ENCODE measurements around the gene LRRN4CL. TPM values are rescaled to one million over a fixed set of nuclear protein-coding genes. Genes with fewer than 3 reads are reported as not detected.
A peak's percentile ranks its signal among the peaks of the same experiment; 100 is the strongest.

The LRRN4CL gene
- total and polyA plus RNA-seq, 2 of the 4 experiments (the other 2 are of a cell fraction), result 0.36 to 0.84 TPM

DNA sequence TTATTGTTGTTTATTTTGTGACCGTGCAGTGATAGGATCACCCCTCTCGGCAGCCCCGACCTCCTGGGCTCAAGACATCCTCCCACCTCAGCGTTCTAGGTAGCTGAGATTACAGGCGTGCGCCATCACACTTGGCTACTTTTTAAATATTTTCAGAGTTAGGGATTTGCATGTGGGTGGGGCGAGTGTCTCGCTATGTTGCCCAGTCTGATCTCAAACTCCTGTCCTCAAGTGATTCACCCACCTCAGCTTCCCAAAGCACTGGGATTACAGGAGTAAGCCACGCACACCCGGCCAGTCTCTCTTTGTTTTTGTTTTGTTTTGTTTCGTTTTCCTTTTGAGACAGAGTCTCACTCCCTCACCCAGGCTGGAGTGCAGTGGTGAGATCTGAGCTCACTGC is 35.0 kb downstream of the LRRN4CL start:
- peaks cover 6% of the 10 kb centered on the region for H3K36me3 ChIP-seq (ENCODE audit: control insufficient read depth, insufficient read depth, low read length)
- peak overlapping the region; percentile 69 for H2AFZ ChIP-seq (replicated peaks; ENCODE audit: low read length, poor library complexity)
- H2BK5ac ChIP-seq (ENCODE audit: low read depth, low read length, poor library complexity, severe bottlenecking), result no peak overlapping the region
- H3K4ac ChIP-seq (ENCODE audit: low read depth, low read length), result no peak overlapping the region
- H2BK15ac ChIP-seq (ENCODE audit: low read depth, low read length), result no peak overlapping the region
- no TSS peak for BruUV-seq (replicated peaks)
- H4K8ac ChIP-seq (ENCODE audit: low read depth in 2 of 2, low read length in 2 of 2), result peak overlapping the region; percentile 47 to 70; a peak in 3 of 4 replicates
- no peak for DNase-seq
- no peaks in the 10 kb centered on the region; the same call in 1 of the 2 replicates for H4K20me1 ChIP-seq (ENCODE audit: insufficient read depth, low read length)
- no peak overlapping the region for H3K9ac ChIP-seq (ENCODE audit: low read depth, low read length)
- TF ChIP-seq MAFK (IDR thresholded peaks at IDR 0.05; ENCODE audit: low read depth, low read length), result no peak
- TF ChIP-seq MXI1 (IDR thresholded peaks at IDR 0.05; ENCODE audit: borderline replicate concordance, low read depth, low read length), result no peak
- TF ChIP-seq RAD21 (IDR thresholded peaks at IDR 0.05; ENCODE audit: low read length), result no peak
- TF ChIP-seq NFE2L2 (IDR thresholded peaks at IDR 0.05; ENCODE audit: low read depth, low read length), result no peak
- no peak for TF ChIP-seq RCOR1 (IDR thresholded peaks at IDR 0.05; ENCODE audit: insufficient replicate concordance, low read length)
- TF ChIP-seq USF2 (IDR thresholded peaks at IDR 0.05; ENCODE audit: low read depth, low read length), result no peak
- TF ChIP-seq SMC3 (IDR thresholded peaks at IDR 0.05; ENCODE audit: low read depth, low read length), result no peak
- no peak for TF ChIP-seq MAZ (IDR thresholded peaks at IDR 0.05; ENCODE audit: borderline replicate concordance, low read depth, low read length)
- no peak for TF ChIP-seq POLR2A (IDR thresholded peaks at IDR 0.05; ENCODE audit: low read depth, low read length)
- no peak for TF ChIP-seq FOS (IDR thresholded peaks at IDR 0.05; ENCODE audit: low read depth, low read length)
- TF ChIP-seq RFX5 (IDR thresholded peaks at IDR 0.05; ENCODE audit: low read depth, low read length), result no peak
- TF ChIP-seq ELK1 (IDR thresholded peaks at IDR 0.05; ENCODE audit: borderline replicate concordance, low read depth, low read length), result no peak
- no peak for ATAC-seq (ENCODE audit: low read depth)
- H3K9me3 ChIP-seq (ENCODE audit: control insufficient read depth, insufficient read depth, low read length), result no peaks in the 10 kb centered on the region
- H3K9me1 ChIP-seq (ENCODE audit: insufficient read depth, low read length), result no peaks in the 10 kb centered on the region
- WGBS, 2 experiments (ENCODE audit: extremely low coverage in 2 of 2, insufficient read length in 1 of 2), result no CpG with 5 or more reads among the region's 11 CpGs
- H4K5ac ChIP-seq (ENCODE audit: low read depth, low read length), result peak overlapping the region; percentile 50; the same call in 1 of the 2 replicates
- H3K27me3 ChIP-seq (ENCODE audit: control insufficient read depth, insufficient read depth, low read length), result no peaks in the 10 kb centered on the region
- ChIA-PET CTCF (no interaction called here), POLR2A (ENCODE audit: unreplicated experiment) (interaction anchor here (1.2 kb wide), 1 partner anchor 11 kb away, joined by 5 read pairs; the partner anchor contains the start of genes C11orf98 and CSKMT)
- H2AK9ac ChIP-seq (replicated peaks; ENCODE audit: low read depth, low read length, poor library complexity), result peak overlapping the region; percentile 9
- dilution Hi-C loops (cut with HindIII; ENCODE audit: low sequenced_read_pairs, unreplicated experiment) (no loop called here), intact Hi-C loops (cut with micrococcal nuclease) (no loop called here), in situ Hi-C loops (cut with MboI; ENCODE audit: low sequenced_read_pairs) (no loop called here)
- H2BK120ac ChIP-seq (ENCODE audit: low read depth, low read length), result no peak overlapping the region
- H2BK20ac ChIP-seq (ENCODE audit: low read depth, low read length), result no peak overlapping the region
- H4K91ac ChIP-seq (ENCODE audit: insufficient read depth, low read depth, low read length), result no peak overlapping the region
- no peak overlapping the region for H3K23ac ChIP-seq (ENCODE audit: low read depth, low read length)
- H3K56ac ChIP-seq (ENCODE audit: extremely low read depth, insufficient read depth, low read length), result no peak overlapping the region
- H2AK5ac ChIP-seq (ENCODE audit: low read depth, low read length), result 0 out of 2 replicates have a peak overlapping the region, but pooled peaks have one; percentile 24
- H3K27ac ChIP-seq (ENCODE audit: insufficient read depth, low read length), result no peak overlapping the region
- no peak overlapping the region for H3K4me2 ChIP-seq (ENCODE audit: low read depth, low read length)
- peaks cover 6 to 34% of the 10 kb centered on the region in 2 experiments for H3K79me1 ChIP-seq (ENCODE audit: low read depth in 1 of 2, low read length in 2 of 2)
- H3K18ac ChIP-seq (ENCODE audit: low read depth, low read length), result no peak overlapping the region
- no peak overlapping the region for H3K4me3 ChIP-seq (ENCODE audit: insufficient read depth, low read depth, low read length)
- H3K4me1 ChIP-seq (ENCODE audit: control insufficient read depth, insufficient read depth, low read length), result peaks cover 2% of the 10 kb centered on the region; the same call in 1 of the 2 replicates
- H3K14ac ChIP-seq (replicated peaks; ENCODE audit: low read depth, low read length), result no peak overlapping the region
